Muscle layer of colon (tissue), 2 donors: ENCODE results near the gene NUDT3.
"Not testable (repeated sequence)": the region's sequence is repeated elsewhere in the genome, so short reads cannot be mapped to it uniquely, and the experiment has no call there.

Source experiments
- H3K27ac ChIP-seq: one replicate; pipeline ENCODE4 v1.7.0; 2013; ENCODE audit warnings: low read depth, mild to moderate bottlenecking, low read length, moderate library complexity
- H3K27me3 ChIP-seq, 2 donors: one replicate each; pipeline ENCODE4 v1.7.0; 2013; ENCODE audit warnings: low read length in 2 of 2, mild to moderate bottlenecking in 2 of 2; ENCODE audit not compliant: insufficient read depth in 2 of 2, control insufficient read depth in 1 of 2
- H3K36me3 ChIP-seq: one replicate; pipeline ENCODE4 v1.7.0; 2013; ENCODE audit warnings: mild to moderate bottlenecking, low read length; ENCODE audit not compliant: insufficient read depth
- H3K4me1 ChIP-seq: one replicate; pipeline ENCODE4 v1.7.0; 2013; ENCODE audit warnings: mild to moderate bottlenecking, low read length; ENCODE audit not compliant: insufficient read depth
- H3K4me3 ChIP-seq, 2 donors: one replicate each; pipeline ENCODE4 v1.7.0; 2013; ENCODE audit warnings: low read length in 2 of 2, low read depth in 1 of 2, mild to moderate bottlenecking in 1 of 2, moderate library complexity in 1 of 2
- H3K9ac ChIP-seq: one replicate; pipeline ENCODE4 v1.7.0; 2013; ENCODE audit warnings: low read length
- H3K9me3 ChIP-seq: one replicate; pipeline ENCODE4 v1.7.0; 2013; ENCODE audit warnings: mild to moderate bottlenecking, low read length
- donor health status: abdominal sarcoma.
- donor health status: Adenocarcinoma of cecum.

Gene NUDT3

DNA sequence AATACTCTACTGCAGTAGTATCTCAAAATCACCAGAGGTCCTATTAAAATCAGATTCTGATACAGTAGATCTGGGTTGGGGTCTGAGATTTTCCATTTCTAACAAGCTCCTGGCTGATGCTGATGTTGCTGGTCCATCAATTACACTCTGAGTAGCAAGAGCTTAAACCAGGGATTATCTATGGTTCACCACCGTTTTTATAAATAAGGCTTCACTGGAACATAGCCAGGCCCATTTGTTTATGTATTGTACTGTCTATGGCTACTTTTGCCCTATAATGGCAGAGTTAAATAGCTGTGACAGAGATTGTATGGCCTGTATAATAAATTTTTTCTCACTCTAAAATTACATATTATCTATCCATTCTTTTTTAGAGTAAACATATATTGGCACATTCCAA lies 53.0 kb downstream of the NUDT3 start:
- H3K27ac ChIP-seq: peak overlapping the region; percentile 2

GRCh38 chr6:34338811-34339210 lies 53.7 kb downstream of the NUDT3 start:
- Histone ChIP-seq H3K9me3 (no peaks in the 10 kb centered on the region), H3K9ac (no peak overlapping the region), H3K27me3 (no peaks in the 10 kb centered on the region), H3K4me1 (peaks cover 59% of the 10 kb centered on the region), H3K4me3 (no peak overlapping the region), H3K36me3 (no peaks in the 10 kb centered on the region), H3K27ac (peak overlapping the region; percentile 35)

More for the DNA sequence above, 53.0 kb downstream of the NUDT3 start:
- no peaks in the 10 kb centered on the region for H3K36me3 ChIP-seq
- no peaks in the 10 kb centered on the region for H3K27me3 ChIP-seq
- H3K4me3 ChIP-seq: no peak overlapping the region
- H3K9me3 ChIP-seq: no peaks in the 10 kb centered on the region
- no peak overlapping the region for H3K9ac ChIP-seq
- H3K4me1 ChIP-seq: peaks cover 59% of the 10 kb centered on the region

DNA sequence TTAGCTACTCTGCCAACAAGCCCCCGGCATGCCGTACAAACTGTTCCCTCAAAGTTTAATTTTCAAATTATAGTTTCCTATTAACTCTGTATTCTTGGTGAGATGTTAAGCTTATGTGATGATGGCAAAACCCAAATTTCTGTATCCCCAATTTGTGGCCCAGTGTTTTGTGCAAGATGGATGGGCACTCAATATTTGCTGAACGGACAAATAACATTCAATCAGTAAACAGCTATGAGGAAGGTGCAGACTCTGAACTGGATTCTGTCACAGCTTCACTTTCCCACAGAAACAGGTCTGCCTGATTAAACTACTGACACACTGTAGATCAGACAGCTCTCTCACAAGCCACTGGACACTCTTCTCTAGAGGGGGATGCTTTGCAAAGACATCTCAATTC lies 54.1 kb downstream of the NUDT3 start:
- no peaks in the 10 kb centered on the region for H3K9me3 ChIP-seq
- H3K27ac ChIP-seq: peak overlapping the region; percentile 35
- H3K36me3 ChIP-seq: no peaks in the 10 kb centered on the region
- H3K27me3 ChIP-seq: no peaks in the 10 kb centered on the region
- no peak overlapping the region for H3K9ac ChIP-seq
- no peak overlapping the region for H3K4me3 ChIP-seq
- peaks cover 59% of the 10 kb centered on the region for H3K4me1 ChIP-seq

DNA sequence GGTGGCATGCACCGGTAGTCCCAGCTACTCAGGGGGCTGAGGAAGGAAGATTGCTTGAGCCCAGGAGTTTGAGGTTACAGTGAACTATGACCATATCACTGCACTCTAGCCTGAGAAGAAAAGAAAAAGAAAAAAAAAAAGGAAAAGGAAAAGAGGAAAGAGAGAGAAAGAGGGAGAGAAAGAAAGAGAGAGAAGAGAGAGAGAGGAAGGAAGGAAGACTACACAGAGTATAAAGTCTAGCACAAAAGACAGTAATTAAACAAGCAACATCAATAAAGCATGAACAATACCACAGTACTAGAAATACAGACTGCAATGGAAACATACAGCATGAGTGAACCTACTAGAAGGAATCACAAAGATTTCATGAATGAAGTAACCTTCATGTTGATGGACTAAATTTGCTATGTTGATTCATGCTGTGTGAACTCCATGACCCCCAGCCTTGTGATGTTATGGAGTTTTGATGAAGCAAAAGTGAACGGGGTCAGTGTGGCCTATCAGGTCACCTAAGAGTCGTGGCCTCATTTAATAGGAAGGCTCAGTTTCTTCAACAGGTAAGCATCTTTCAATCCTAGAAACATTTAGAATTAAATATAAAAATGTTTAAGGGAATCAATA lies 57.6 kb downstream of the NUDT3 start:
- H3K27me3 ChIP-seq: no peaks in the 10 kb centered on the region
- H3K4me3 ChIP-seq: no peak overlapping the region
- H3K36me3 ChIP-seq: no peaks in the 10 kb centered on the region
- H3K27ac ChIP-seq: no peak overlapping the region
- H3K4me1 ChIP-seq: peaks cover 32% of the 10 kb centered on the region
- no peaks in the 10 kb centered on the region for H3K9me3 ChIP-seq
- no peak overlapping the region for H3K9ac ChIP-seq

- no peaks in the 10 kb centered on the region for H3K36me3 ChIP-seq
- no peak overlapping the region for H3K27ac ChIP-seq
- no peaks in the 10 kb centered on the region for H3K27me3 ChIP-seq
- no peak overlapping the region for H3K9ac ChIP-seq
- H3K4me3 ChIP-seq: no peak overlapping the region
- H3K4me1 ChIP-seq: peaks cover 22% of the 10 kb centered on the region
- no peaks in the 10 kb centered on the region for H3K9me3 ChIP-seq
These were observed 58.6 kb downstream of the NUDT3 start for GRCh38 chr6:34333858-34334257.

DNA sequence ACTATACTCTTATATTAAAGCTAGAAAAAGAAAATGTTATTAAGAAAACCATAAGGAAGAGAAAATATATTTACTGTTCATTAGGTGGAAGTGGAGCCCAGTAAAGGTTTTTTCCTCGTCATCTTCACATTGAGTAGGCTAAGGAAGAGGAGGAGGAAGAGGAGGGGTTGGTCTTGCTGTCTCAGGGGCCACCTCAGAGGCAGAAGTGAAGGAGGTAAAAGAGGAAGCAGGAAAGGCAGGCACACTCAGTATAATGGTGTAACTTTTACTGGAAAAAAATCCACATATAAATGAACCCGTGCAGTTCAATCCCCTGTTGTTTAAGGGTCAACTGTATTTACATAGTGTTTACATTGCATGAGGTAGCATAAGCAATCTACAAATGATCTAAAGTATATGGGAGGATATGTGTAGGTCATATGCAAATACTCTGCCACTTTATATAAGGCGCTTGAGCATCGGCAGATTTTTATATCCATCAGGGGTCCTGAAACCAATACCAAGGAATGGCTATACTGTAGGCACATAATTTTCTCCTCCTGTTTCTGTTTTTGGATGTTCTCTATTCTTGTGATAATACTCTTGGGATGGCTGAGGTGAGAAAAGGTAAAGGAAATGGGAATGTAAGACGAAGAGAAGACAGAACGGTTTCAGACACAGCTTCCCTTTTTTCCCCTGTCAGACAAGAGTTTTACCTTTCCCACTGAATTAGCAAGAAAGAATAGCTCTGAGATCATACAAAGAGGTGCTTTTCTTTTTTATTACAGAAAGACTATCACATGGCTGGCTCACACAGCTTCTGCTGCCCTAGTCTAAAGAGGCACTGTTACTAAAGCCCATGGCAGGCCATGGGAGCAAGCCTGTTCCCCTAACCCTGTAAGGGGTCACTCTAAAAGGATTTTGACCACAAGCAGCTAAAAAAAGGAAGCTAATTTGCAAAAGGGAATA lies 59.9 kb downstream of the NUDT3 start:
- Histone ChIP-seq H3K9me3 (no peaks in the 10 kb centered on the region), H3K4me3 (no peak overlapping the region), H3K9ac (no peak overlapping the region), H3K27ac (no peak overlapping the region), H3K4me1 (peaks cover 8% of the 10 kb centered on the region), H3K27me3 (no peaks in the 10 kb centered on the region), H3K36me3 (no peaks in the 10 kb centered on the region)

- H3K36me3 ChIP-seq: no peaks in the 10 kb centered on the region
- no peak overlapping the region for H3K27ac ChIP-seq
- H3K4me1 ChIP-seq: no peaks in the 10 kb centered on the region
- no peaks in the 10 kb centered on the region for H3K9me3 ChIP-seq
- no peak overlapping the region for H3K4me3 ChIP-seq
- no peak overlapping the region for H3K9ac ChIP-seq
- H3K27me3 ChIP-seq: no peaks in the 10 kb centered on the region
These were observed 61.0 kb downstream of the NUDT3 start for GRCh38 chr6:34331371-34332050.

GRCh38 chr6:34329814-34330213 lies 62.7 kb downstream of the NUDT3 start:
- not testable (repeated sequence) for H3K4me3 ChIP-seq, H3K9me3 ChIP-seq, H3K27ac ChIP-seq, H3K4me1 ChIP-seq, H3K9ac ChIP-seq, H3K36me3 ChIP-seq, H3K27me3 ChIP-seq

DNA sequence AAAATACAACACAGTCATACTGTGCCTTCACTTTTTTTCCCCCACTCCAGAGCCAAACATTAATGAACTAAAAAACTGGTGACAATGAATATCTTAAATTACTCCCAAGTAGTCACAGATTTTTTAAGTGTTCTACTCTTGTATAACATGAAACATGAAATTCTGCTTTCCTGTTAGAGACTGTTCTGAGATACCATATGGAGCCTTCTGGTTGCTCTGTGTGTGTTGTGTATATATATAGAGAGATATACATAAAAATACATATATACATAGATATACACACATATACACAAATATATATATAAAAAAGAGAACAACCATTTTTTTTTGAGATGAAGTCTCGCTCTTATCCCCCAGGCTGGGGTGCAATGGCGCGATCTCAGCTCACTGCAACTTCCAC lies 63.5 kb downstream of the NUDT3 start:
- no peak overlapping the region for H3K9ac ChIP-seq
- H3K9me3 ChIP-seq: no peaks in the 10 kb centered on the region
- no peaks in the 10 kb centered on the region for H3K36me3 ChIP-seq
- H3K27ac ChIP-seq: no peak overlapping the region
- no peak overlapping the region for H3K4me3 ChIP-seq
- H3K27me3 ChIP-seq: no peaks in the 10 kb centered on the region
- peaks cover 9% of the 10 kb centered on the region for H3K4me1 ChIP-seq

GRCh38 chr6:34327313-34328205 lies 64.9 kb downstream of the NUDT3 start:
- not testable (repeated sequence) for H3K4me1 ChIP-seq, H3K27me3 ChIP-seq, H3K9me3 ChIP-seq, H3K36me3 ChIP-seq, H3K9ac ChIP-seq, H3K4me3 ChIP-seq, H3K27ac ChIP-seq

GRCh38 chr6:34325633-34326032 lies 66.8 kb downstream of the NUDT3 start:
- no peak overlapping the region for H3K4me3 ChIP-seq
- H3K9me3 ChIP-seq: no peaks in the 10 kb centered on the region
- H3K36me3 ChIP-seq: no peaks in the 10 kb centered on the region
- H3K4me1 ChIP-seq: peaks cover 9% of the 10 kb centered on the region
- H3K9ac ChIP-seq: no peak overlapping the region
- H3K27me3 ChIP-seq: no peaks in the 10 kb centered on the region
- H3K27ac ChIP-seq: no peak overlapping the region
